Measurements from ENCODE around the gene PUS1. TPM values are rescaled to one million over a fixed set of nuclear protein-coding genes. Genes with fewer than 3 reads are reported as not detected.

PUS1 gene
- total and polyA plus RNA-seq, 12 donors: 5.1 to 17.4 (median 7.8) TPM

DNA sequence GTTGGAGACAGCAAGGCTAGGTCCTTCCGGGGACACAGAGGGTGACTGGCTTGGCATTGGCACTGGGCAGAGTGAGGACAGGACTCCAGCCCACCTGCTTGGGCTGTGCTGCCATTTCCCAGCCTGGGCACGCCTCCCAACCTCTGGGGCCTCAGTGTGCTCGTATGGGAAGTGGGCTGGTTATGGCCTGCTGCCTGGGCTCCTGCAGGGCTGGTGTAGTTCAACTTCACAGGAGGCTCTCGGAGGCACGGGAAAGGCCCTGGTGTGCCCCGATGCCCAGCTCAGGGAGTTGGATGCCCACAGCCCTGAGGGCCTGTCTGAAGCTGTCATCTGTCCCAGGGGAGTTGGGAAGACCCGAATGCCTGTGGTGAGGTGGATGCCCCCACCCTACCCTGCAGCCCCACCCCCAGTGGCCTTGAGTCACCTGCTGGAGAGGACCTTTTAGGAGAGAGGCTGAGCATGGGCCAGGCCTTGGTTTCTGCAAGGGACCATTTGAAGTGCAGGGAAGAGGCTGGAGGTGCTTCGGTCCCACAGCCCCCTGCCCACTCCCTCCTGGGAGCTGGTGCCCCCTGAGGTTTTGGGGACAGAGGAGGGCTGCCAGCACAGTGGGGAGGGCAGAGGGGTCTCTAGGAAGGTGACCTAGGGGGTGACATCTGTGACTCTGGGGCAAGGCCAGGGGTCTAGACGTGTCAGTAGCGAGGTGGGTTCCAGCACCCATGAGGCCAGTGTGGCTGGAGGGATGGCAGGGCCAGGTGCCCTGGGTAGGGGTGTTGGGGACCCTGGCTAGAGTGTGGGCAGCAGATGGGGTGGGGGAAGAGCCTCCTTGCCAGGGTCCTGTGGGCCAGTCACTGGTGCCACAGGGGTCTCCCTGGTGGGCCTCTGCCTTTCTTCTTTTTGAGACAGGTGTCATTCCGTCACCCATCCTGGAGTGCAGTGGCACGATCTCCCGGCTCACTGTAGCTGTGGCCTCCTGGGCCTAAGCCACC lies 25.5 kb upstream of the PUS1 start:
- H3K36me3 ChIP-seq: peaks cover 0 to 37% (median 15%) of the 10 kb centered on the region in 9 donors
- H3K27ac ChIP-seq: peak overlapping the region in 7 of 10 donors; percentile 58 to 80 (median 70)
- peaks cover 23 to 73% (median 52%) of the 10 kb centered on the region in 9 donors for H3K4me1 ChIP-seq
- TF ChIP-seq, protein P1, sequence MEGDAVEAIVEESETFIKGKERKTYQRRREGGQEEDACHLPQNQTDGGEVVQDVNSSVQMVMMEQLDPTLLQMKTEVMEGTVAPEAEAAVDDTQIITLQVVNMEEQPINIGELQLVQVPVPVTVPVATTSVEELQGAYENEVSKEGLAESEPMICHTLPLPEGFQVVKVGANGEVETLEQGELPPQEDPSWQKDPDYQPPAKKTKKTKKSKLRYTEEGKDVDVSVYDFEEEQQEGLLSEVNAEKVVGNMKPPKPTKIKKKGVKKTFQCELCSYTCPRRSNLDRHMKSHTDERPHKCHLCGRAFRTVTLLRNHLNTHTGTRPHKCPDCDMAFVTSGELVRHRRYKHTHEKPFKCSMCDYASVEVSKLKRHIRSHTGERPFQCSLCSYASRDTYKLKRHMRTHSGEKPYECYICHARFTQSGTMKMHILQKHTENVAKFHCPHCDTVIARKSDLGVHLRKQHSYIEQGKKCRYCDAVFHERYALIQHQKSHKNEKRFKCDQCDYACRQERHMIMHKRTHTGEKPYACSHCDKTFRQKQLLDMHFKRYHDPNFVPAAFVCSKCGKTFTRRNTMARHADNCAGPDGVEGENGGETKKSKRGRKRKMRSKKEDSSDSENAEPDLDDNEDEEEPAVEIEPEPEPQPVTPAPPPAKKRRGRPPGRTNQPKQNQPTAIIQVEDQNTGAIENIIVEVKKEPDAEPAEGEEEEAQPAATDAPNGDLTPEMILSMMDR (IDR thresholded peaks at IDR 0.05): no peak
- peak in 1 of 2 donors; percentile 4 for DNase-seq
- H3K27me3 ChIP-seq: no peaks in the 10 kb centered on the region
- intact Hi-C loops (cut with DNase I): no loop called here
- no peaks in the 10 kb centered on the region for H3K9me3 ChIP-seq
- no peak for ATAC-seq
- WGBS, 2 donors: 79 to 84% methylated on average over 12 to 13 of the region's 13 CpGs
- no peak overlapping the region for H3K4me3 ChIP-seq

DNA sequence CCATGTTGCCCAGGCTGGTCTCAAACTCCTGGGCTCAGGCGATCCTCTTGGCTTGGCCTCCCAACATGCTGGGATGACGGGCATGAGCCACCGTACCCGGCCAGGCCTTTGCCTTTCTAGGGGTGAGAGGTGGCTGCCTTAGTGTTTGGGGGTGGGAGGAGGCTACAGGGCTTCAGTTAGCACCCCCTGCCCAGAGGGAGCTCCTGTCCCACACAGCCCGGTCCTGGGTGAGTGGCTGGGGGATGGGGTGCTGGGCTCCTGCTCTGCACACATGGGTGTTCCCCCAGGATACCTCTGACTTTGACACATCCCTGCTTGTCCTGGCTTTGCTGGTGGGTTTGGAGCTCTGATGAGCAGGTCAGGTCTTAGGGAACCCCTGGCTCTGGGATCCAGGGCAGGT lies 24.7 kb upstream of the PUS1 start:
- no peak overlapping the region for H3K4me3 ChIP-seq
- ATAC-seq: no peak
- DNase-seq: no peak
- 93 to 94% methylated on average over 5 of the region's 5 CpGs for WGBS, 2 donors
- peaks cover 0 to 41% (median 23%) of the 10 kb centered on the region in 9 donors for H3K36me3 ChIP-seq
- H3K4me1 ChIP-seq: peaks cover 23 to 70% (median 52%) of the 10 kb centered on the region in 9 donors
- H3K27ac ChIP-seq: no peak overlapping the region
- no peaks in the 10 kb centered on the region for H3K9me3 ChIP-seq
- TF ChIP-seq, protein P1 (IDR thresholded peaks at IDR 0.05): no peak
- intact Hi-C loops (cut with DNase I): no loop called here
- no peaks in the 10 kb centered on the region for H3K27me3 ChIP-seq

DNA sequence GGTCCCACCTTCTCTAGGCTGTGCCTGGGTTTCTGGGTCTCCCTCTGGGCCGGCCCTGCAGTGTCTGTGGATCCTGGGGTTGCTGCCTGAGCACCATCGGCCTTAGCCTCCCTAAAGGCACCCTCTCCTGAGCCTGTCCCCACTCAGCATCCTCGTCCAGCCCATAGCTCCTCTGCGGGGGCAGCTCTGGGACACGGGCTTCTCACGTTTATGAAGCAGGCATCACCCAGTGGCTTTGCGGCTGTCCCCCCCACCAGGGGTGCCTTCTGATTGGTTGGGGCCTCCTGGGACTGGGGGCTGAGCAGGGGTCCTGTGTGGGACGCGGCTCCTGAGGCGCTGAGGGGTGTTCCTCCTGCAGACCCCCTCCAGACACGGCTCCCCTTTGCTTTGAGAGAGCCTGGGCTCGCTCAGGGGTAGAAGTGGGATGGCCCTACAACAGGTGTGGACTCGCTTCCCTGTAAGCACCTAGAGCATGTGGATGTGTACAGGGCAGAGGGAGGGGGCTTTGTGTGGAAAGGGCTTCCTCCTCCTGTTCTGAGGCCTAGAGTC lies 23.9 kb upstream of the PUS1 start:
- peaks cover 23 to 66% (median 50%) of the 10 kb centered on the region in 9 donors for H3K4me1 ChIP-seq
- TF ChIP-seq, protein P1 (IDR thresholded peaks at IDR 0.05): no peak
- H3K27ac ChIP-seq: no peak overlapping the region

DNA sequence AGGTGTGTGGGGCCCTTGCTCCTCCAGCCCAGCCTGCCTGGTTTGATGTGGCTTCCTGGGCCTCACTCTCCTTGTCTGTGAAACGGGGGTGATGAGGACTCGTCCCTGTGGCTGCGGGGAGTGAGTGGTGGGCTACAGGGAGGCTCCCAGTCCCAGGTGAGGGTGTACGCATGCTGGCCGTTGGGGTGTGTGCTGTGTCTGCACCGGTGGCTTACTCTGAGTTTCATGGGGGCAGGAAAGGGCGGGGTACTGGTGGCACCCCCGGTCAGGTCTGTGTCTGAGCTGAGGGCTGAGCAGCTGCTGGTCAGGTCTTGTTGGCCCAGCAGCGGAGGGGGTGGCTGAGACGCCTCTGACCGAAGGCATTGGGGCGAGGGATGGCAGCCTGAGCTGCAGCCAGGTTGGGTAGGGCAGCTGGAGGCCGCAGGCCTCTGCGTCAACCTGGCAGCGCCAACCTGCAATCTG lies 23.4 kb upstream of the PUS1 start:
- Histone ChIP-seq H3K27ac (no peak overlapping the region), H3K9me3 (no peaks in the 10 kb centered on the region), H3K27me3 (no peaks in the 10 kb centered on the region), H3K4me3 (no peak overlapping the region), H3K36me3 (peaks cover 0 to 46% (median 36%) of the 10 kb centered on the region in 9 donors), H3K4me1 (peaks cover 23 to 61% (median 45%) of the 10 kb centered on the region in 9 donors)
- no peak for ATAC-seq
- WGBS, 2 donors: 87 to 89% methylated on average over 15 of the region's 15 CpGs
- DNase-seq: no peak
- TF ChIP-seq, protein P1 (IDR thresholded peaks at IDR 0.05): no peak
- intact Hi-C loops (cut with DNase I): no loop called here

More for the DNA sequence above, 23.9 kb upstream of the PUS1 start:
- whole genome bisulfite sequencing, 2 donors: 89% methylated on average over 13 of the region's 13 CpGs
- no peaks in the 10 kb centered on the region for H3K27me3 ChIP-seq
- intact Hi-C loops (cut with DNase I): no loop called here
- H3K9me3 ChIP-seq: no peaks in the 10 kb centered on the region
- DNase-seq: no peak
- no peak overlapping the region for H3K4me3 ChIP-seq
- ATAC-seq: no peak
- H3K36me3 ChIP-seq: peaks cover 0 to 44% (median 31%) of the 10 kb centered on the region in 9 donors

Data from heart right ventricle (tissue), 16 donors.